C4-2B (cell line): Measurements from ENCODE around the gene PATL1.

ENCODE experiments used
- H3K27ac ChIP-seq: fragments of 450-650 bp; 2 replicates; pipeline ENCODE4 v1.5.1; 2017
- CTCF ChIP-seq: fragments of 450-650 bp; conservative IDR thresholded peaks from 2 replicates; pipeline ENCODE4 v1.5.1; 2017; ENCODE audit warnings: mild to moderate bottlenecking
- ZFX ChIP-seq: fragments of 450-650 bp; IDR thresholded peaks from 2 replicates; pipeline ENCODE4 v1.6.1; 2017

PATL1 gene

GRCh38 chr11:59671471-59671870, 2.6 kb upstream of the PATL1 start:
- H3K27ac ChIP-seq = no peak overlapping the region
- TF ChIP-seq ZFX = no peak
- TF ChIP-seq CTCF = no peak

DNA sequence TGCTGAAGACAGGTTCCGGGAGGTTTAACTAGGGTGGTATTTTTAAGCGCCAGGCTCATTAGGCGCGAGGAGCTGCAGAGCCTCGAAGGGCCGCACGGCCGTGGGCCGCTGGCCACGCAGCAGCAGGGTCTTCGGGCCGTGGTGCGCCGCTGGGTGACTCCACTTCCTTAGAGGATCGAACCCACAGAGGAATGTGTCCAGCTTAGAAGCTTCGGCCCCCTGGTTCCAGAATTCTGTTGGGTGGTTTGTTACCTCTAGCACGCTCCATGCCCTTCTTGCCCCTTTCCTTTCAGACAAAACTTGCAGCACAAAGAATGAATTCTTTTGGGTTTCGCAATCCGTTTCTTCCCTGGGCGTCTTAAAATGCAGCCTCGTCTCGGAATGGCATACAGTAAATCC, 773 bp upstream of the PATL1 start:
- H3K27ac ChIP-seq = peak overlapping the region; percentile 80
- TF ChIP-seq CTCF (no peak), ZFX (no peak)

GRCh38 chr11:59668188-59668949, 468 bp downstream of the PATL1 start:
- TF ChIP-seq CTCF (no peak; the same call in 1 of the 2 replicates), ZFX (no peak)
- H3K27ac ChIP-seq = peak overlapping the region; percentile 80

DNA sequence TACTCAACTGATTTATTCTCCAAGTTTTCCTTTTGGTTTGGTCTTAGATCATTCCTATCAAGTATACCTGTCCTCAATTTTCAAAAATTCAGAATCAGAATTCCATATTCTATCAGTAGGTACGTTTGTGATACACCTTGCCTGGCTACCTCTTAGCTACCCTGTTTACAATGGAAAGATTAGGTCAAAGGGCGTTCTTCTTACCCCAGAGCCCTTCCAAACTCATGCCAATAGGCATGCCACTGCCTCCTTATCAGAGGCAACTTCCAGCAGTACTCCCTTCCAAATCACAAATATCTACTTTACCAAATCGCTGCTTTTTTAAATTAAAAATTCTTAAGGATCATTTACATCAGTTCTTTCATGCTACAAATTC, 1.0 kb downstream of the PATL1 start:
- no peak for TF ChIP-seq ZFX
- no peak for TF ChIP-seq CTCF
- H3K27ac ChIP-seq = peak overlapping the region; percentile 80

- H3K27ac ChIP-seq = no peak overlapping the region
- TF ChIP-seq CTCF = no peak
- no peak for TF ChIP-seq ZFX
Observed at GRCh38 chr11:59666969-59667368, 1.9 kb downstream of the PATL1 start.

DNA sequence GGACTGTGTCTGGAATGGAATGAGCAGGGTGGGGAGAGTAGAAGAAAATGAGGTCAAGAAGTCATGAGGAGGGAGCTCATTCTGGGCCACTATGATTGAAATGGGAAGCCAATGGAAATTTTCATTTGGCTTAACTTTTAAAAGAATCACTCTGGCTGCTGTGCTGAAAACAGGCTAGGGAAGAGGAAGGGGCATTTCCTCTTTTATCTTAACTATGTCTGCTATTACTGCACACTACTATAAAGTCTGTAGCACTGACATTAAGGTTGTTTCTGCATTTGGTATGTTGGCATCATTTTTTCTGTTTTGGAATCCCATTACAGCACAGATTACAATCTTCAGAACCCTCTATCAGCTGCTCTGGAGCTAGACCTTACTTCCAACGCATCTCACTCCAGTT, 8.2 kb downstream of the PATL1 start:
- H3K27ac ChIP-seq = no peak overlapping the region
- no peak for TF ChIP-seq ZFX
- no peak for TF ChIP-seq CTCF

DNA sequence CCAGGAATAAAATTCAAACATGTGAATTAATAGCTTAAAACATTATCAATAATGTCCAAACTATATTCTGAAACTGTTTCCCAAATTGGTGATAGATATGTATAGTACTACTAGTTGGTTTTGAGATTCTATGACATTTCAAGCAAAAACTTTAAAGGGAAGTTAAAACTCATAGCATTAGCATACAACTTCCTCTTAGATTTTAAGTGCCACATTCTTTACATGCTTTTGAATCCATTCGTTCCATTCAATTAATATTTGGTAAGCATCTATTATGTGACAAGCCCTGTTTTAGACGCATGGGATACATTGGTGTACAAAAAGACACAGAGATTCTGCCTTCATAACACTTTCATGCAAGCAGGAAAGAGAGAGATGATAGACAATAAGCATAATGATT, 8.9 kb downstream of the PATL1 start:
- TF ChIP-seq ZFX (no peak), CTCF (no peak)

More for the DNA sequence above, 8.9 kb downstream of the PATL1 start:
- H3K27ac ChIP-seq = no peak overlapping the region
